GM18508 (cell line): ENCODE measurements around the gene TLR3.
"Not testable (repeated sequence)": the region's sequence is repeated elsewhere in the genome, so short reads cannot be mapped to it uniquely, and the experiment has no call there.

ENCODE experiments used
- ATAC-seq: cut with Tn5 transposase; IDR thresholded peaks from one replicate; pipeline ENCODE4 v1.9.1; 2021; ENCODE audit warnings: moderate number of reproducible peaks; ENCODE audit not compliant: insufficient read depth, unreplicated experiment

The TLR3 gene

DNA sequence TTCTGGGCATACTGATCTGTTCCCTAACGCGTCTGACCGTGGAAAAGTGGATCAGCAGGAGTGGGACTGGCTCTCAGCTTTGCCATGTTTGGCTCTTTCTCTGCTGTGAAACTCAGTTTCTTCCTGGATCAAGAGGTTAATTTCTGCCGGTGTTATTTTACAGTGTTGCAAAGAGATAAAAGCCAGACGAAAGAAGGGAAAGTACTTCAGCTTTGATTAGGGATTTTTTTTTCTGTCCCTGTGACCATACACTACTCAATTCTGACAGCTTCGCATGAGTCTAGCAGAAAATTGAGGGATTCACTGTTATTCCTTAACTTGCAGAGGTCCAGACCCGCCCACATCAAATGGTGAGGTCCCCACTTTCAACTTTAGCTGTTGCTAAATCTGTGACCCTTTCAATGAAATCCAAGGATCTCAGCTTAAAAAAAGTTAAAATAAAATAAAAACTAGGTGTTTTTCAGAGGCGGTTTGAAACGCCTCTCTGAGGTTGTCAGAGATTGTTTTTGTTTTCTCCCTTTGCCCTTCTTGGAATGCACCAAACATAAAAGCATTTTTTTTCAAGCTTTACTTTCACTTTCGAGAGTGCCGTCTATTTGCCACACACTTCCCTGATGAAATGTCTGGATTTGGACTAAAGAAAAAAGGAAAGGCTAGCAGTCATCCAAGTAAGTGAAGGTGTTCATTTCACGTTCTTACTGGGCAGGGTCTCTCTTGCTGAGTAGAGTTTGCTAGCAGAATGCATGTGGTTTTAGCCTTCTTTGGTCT is at the start of gene TLR3:
Gene TLR3 (plus strand): TSS at position 576 of the 768 bp plus-strand sequence. CDS start 7,464 bp downstream, outside the sequence.
- ATAC-seq, result no peak

DNA sequence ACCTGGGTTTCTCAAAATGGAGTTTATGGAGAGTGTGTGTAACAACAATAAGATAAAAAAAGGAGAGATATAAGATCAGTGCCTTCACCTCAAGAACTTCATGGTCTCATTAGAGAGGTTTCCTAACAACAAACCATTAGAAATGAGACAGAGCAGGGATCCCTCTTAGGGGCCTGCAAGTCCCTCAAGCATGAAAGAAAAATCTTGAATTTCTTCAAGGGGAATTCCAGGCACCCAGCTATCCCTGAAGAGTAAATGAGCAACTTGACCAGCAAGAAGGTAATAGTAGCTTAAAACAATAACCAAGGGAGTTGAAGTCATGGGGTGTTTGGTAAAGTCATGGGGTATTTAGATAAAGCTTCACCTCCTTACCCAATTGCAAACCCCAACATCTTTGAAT is 49.7 kb upstream of the TLR3 start:
- ATAC-seq, result no peak

DNA sequence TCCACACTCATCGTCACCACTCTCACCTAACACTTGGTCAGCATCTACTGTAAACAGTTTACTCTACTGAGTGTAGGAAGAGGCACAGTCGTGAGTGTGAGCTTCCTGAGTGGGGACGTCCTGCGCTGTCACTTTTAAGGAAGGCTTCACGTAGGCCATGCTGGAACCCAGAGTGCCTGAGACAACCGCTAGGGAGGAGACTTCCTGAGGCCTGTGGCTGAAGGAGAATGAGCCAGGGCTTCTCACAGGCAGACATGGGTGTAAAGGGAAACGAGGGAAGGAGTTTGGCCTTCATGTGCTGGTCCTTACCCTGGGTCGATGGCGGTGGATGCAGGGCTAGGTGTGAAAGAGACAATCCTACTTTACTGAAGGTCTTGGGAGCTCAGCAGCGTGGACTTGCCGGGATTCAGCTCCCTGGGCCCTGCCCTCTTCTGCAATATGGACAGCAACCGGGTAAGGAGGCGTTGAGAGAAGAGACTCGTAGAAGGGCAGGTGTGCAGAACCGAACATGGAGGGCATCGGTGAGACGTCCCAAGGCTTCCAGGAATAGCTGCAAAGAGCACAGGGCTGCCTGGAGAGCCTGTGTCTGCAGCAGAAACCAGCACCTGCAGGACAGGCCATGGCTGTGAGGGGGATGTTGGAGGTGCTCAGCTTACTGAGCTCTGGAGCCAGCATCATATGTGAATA is 48.7 kb upstream of the TLR3 start:
- ATAC-seq, result no peak

DNA sequence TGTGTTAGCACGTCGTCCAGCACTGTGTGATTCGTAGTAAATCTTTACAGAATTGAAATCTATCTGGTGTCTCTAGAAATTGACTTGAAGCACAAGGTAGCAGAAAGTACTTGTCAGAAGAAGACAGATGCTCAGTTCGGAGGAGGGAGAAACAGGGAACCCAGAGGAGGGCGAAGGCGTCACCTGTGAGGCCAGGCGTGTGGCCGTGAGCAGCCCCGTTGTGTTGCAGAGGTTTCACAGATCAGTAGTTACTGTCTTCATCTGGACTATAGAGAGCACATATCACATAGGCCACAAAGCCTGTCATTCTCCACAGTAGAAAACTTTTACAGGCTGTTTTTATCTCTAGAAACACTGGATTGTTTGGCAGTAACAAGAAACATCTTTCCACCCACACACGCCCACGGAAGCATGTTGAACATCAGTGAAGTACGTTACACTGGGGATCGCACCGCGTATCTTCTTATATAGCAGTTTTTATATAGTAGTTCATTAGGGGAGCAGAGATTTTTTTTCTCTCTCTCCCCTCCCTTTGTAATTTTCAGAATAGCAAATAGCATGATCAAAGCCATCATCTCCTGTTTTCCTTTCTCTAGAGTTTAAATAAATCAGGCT is 48.1 kb upstream of the TLR3 start:
- ATAC-seq, result no peak

DNA sequence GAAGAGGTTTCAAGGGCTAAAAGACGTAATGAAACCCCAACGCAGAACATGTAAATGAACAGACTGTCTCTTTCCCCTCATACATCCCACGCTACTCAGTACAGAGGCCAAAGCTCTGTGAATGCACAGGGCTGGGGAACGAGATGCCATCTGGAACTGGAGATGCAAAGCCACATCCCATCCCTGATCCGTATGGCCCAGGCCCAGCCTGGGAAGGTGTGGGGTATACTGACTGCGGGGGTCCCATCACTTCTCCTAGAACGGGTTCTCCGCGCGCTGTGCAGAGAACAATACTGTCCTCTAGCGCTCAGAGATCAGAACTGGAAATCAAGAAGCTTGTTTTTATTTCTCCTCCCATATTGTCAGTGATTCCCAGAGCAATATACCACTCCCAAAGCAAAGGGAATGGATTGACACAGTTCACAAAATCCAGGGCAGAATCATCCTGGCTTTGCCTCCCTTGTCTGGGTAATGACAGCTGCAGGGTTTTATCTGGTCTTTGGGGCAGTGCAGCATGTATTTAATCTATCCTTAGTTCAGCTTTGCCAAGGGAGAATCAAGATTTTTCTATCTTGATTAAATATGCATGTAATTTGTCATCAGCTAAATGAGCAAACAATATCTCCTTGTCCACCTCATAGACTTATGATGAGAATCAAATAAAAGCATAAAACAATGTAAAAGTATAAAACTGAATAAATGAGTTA is 47.3 kb upstream of the TLR3 start:
- ATAC-seq, result no peak

DNA sequence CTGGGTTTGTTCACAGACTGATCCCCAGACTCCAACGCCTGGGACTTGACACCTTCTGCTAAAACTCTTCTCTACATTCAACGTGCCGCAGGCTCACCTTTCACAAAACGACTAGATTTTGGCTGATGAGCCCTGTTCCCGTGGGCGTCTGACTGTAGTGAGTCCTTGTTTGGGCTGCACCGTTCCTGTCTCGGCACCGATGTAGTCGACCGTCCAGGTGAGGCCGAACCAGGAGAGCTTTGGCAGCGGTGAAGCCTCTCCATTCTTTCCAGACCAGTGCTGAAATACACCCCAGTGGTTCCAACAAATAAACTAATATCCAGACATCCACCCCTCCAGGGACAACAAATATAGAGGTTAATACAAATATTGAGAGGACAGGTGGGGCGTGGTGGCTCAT is 45.0 kb upstream of the TLR3 start:
- no peak for ATAC-seq

DNA sequence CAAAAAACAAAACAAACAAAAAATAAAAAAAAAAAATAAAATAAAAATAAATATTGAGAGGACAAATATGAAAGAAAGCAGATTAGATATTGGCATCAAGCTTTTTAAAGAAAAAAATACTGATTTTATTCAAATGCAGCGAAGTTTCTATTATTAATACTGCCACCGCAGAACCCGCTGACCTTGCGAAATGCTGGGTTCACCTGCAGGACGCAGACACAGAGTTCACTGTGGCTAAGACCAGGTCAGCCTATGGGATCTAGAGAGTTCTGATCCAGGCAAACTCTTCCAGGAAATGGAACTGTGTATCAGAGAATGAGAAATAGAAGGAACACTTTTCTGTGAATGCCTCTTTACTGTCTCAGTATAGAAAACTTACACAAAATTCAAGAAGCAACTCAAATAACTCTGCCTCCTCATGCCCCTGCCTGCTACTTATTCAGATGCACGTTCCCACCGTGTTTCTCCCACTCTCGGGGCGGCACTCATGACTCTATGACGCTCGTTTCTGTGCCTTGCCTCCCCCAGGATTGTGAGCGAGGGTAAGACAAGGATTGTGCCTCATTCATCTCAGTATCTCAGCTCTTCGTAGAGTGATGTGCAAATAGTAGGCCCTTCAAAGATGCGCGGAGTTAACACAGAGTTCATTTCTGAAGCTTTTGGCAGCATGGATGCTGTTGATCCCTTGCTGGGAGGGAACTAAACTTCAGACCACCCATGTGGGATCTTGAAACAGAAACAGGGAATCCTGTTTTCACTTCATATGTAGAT is 44.1 kb upstream of the TLR3 start:
- ATAC-seq, result no peak

DNA sequence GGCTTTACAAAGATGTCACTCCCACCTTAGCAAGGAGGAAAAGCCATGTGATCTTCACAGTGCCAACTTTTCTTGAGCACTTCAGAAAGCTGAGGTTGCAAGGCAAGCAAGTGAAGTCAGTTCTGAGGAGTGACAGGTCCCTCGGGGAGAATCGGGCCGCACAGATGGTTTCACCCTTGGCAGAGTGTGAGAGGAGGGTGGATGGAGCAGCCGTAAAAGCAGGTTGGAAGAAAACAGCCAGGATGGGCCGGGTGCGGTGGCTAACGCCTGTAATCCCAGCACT is 43.6 kb upstream of the TLR3 start:
- no peak for ATAC-seq

DNA sequence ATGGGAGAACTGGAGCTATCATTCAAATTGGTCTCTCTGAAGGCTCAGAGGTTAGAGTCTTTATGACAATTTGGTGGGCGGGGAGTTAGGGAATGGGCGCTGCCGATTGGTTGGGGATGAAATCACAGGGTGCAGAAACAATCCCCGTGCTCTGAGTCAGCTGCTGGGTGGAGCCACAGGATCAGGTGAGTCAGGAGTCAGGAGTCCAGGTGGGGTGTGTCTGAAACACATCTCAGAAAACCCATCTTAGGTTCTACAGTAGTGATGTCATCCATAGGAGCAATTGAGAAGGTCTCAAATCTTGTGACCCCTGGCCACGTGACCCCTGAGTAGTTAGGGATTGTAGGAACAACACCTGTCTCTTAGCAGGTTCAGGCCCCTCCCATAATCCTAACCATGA is 41.6 kb upstream of the TLR3 start:
- ATAC-seq, result no peak

DNA sequence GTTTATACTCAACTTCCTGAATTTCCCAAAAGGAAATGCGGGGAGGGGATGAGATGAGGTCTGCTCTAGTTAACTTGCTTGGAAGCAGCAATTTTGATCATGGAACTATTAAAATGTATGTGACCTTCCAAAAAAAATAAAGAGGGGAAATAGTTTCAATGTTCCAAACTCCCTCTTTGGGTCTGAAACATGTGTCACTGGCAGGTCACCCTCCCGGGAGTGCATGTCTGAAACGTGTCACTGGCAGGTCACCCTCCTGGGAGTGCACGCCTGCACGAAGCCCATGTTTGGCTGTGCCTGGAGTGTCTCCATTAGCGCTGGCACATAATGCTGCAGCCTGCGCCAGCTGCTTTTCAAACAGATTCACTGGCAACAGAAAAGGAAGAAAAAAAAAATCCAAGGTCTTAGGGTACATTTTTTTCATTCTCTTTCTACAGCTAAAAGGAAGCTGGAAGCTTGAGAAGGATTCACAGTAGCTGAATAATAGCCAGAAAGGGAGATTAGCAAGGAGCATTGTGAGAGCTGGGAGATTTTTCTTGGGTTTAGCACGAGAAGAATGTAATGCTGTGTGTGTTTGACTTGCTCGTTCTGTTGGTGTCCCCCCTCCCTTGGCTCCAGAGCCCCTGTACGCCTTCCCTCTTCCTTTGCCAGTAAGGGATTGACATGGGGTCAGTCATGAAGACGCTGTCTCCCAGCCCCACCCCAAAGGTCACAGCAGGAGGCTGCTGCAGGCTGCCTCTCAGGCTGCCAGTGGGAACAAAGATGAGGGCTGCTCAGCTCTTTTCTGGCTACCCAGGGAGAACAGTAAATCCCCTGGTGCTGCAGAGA is 39.2 kb upstream of the TLR3 start:
- no peak for ATAC-seq

DNA sequence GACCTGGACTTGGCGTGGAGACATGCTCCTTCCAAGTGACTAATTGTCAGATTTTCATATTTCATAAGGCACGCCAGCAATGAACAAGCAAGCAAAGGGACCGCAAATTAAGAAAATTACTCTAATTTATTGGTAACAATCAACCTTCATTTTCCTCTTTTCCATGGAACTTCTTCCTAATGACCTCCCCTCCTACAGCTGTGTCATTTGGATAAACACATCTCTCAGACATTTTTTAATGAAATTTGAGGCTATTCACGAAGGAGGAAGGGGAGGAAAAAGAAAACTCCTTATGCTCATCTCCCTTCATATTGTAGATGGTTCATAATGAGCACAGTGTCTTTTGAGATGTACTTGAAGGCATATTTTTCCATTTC is 38.6 kb upstream of the TLR3 start:
- no peak for ATAC-seq

DNA sequence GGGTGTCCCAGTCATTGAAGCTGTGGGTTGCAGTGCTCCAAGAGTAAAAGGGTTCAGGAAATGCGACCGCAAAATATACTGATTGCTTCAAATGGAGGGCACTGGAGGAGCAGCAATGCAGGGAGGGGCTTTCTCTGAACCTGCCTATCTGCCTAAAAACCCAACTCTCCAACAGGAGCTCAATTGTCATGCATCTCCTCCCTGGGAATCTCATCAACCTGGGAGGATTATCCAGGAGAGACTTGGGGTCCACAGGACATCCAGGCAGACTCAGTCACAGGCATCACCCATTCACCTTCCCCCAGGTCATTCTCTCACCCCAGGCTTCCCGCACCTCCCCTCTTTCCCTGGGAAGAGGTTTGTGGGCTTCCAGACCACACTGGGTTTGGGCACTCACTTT is 38.2 kb upstream of the TLR3 start:
- ATAC-seq, result no peak

DNA sequence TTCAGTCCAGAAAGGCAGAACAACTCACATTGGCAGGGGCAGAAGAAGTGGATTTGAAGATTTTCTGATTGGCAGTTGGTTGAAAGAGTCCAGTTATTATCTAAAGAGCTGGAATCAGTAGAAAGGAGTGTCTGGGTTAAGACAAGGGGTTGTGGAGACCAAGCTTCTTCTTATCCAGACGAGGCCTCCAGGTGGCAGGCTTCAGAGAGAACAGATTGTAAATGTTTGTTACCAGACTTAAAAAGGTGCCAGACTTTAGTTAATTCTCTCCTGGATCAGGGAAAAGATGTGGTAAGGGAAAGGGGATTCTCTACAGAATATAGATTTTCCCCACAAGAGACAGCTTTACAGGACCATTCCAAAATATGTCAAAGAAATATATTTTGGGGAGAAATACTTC is 36.7 kb upstream of the TLR3 start:
- no peak for ATAC-seq

DNA sequence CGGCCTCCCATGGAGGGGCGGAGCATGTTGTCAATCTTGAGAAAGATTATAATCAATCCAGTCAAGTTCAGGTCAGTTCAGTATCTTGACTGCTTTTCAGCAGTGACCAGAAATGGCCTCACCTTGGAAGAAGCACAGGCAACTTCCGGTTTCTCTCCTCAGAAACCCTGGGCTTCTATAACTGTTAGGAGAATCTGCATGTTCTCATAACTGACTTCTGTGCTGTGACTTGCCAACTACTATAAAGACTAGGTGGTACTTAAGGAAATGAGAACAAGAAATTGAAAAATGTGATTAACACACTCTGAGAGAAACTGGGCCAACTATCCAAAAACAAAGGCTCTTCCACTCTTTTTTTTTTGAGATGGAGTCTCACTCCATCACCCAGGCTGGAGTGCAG is 35.9 kb upstream of the TLR3 start:
- no peak for ATAC-seq

DNA sequence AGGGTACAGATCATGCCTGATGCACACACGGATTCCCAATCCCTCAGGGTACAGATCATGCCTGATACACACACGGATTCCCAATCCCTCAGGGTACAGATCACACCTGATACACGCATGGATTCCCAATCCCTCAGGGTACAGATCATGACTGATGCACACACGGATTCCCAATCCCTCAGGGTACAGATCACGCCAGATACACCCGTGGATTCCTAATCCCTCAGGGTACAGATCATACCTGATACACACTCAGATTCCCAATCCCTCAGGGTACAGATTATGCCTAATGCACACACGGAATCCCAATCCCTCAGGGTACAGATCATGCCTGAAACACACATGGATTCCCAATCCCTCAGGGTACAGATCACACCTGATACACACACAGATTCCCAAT is 34.3 kb upstream of the TLR3 start:
- ATAC-seq, result not testable (repeated sequence)

DNA sequence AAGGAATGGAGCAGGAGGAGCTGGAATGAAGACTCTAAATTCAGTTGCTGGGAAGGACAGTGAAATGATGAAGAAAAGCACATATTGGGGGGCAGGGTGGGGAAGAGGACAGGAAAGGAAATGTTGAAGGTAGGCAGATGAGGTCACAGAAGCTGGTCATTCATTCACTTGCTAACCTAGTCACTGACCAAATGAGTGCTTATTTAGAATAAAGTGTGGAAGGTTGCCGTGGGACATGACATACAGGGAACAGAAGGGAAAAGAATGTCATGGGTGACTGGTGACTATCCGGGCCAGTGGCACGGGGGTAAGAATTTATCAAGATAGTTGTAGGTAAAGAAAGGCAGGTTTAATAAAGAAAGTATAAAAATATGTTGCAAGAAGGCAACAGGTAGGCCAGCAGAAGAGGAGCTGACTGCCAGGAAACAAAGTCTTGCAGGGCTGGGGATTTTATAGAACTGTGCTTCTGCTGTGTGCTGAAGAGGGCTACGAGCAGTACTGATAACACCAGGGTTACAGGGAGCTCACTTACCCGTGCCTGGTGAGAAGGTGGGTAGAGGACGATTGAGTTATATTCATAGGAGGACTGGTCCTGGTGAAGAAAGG is 31.9 kb upstream of the TLR3 start:
- no peak for ATAC-seq

DNA sequence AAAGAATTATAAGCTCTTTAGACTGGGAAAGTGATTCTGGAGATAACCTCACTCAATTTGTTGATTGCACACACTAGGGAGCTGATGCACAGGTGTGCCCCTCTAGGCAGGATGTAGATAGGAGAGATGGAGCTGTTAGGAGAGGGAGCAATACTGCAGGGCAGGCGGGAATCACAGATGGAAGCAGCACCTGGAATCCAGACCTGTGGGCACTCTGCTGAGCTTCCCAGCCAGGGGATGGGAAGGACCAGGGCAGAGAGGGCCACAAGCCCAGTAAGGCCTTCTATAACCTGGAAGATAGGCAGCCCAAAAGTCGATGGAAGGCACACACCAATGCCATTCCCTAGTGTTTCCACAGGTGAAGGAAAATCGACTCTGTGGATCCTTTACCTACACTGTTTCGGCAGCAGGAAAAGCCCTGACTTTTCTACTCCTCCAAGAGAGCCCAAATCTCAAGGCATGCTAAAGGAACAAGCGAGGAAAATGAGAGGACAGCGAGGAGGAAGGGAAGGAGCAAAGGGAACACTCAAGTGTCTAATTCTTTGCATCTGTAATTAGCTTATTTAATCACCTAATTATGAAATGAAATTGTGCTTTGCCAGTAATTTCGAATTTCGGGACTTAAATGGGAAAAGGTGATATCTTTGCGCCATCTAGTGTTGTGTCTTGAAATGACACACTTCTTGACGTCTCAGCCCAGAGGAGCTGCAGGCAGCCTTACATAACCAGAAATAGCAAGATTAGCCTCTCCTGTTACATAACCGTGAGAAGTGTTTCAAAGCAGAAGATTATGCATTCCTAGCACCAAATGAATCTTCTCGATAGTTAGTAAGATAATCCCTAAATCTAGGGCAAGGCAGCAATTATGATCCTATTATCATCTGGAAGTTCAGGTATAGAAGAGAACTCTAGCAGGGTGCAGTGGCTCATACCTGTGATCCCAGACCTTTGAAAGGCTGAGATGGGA is 31.0 kb upstream of the TLR3 start:
- ATAC-seq, result no peak

DNA sequence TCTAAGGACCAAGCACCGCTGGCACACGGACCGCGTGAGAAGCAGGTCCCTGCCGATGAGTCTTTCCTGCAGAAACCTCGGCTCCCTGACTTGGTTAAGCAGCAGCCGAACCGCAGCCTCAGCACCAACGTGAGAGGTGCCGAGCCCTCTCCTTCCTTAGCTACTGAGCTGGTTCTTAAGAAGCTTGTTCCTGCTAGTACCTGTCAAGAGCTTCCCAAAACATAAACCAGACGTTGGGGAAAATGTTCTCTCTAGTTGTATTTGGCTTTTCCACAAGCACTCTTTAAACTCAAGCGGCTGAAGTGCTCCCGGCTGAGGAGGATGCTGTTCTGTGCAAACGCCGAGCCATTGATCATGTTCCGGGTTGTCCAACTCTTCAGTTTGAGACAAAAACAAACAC is 29.3 kb upstream of the TLR3 start:
- ATAC-seq, result no peak
